Keratinocyte (primary cell): ENCODE data around the gene TIMM22. TPM values are rescaled to one million over a fixed set of nuclear protein-coding genes. Genes with fewer than 3 reads are reported as not detected.

ENCODE experiments used
- DNase-seq: peaks from one replicate; pipeline ENCODE4 v3.0.0-alpha.2; 2011; ENCODE audit warnings: low read depth, missing footprints, low spot score
- FAIRE-seq: peaks from 2 replicates; lab custom pipeline; 2011; peaks lifted over from hg19 to GRCh38; lab: Jason Lieb, UNC
- H2AFZ ChIP-seq: 2 replicates; pipeline ENCODE4 v1.6.0; 2012; ENCODE audit warnings: low read length, control low read depth, inconsistent platforms; ENCODE audit not compliant: control insufficient read depth
- H3K27ac ChIP-seq: 2 replicates; pipeline ENCODE4 v1.5.1; 2011; ENCODE audit warnings: low read length; ENCODE audit not compliant: control insufficient read depth, insufficient read depth
- H3K27me3 ChIP-seq: 3 replicates; pipeline ENCODE4 v1.6.0; 2011; ENCODE audit warnings: low read length; ENCODE audit not compliant: control insufficient read depth, insufficient read depth; ENCODE audit errors: extremely low read depth
- H3K36me3 ChIP-seq, 2 experiments: 2 replicates in 1 of 2; 3 replicates in 1 of 2; pipeline ENCODE4 v1.5.1; 2011; ENCODE audit warnings: low read length in 2 of 2, mild to moderate bottlenecking in 1 of 2; ENCODE audit not compliant: control insufficient read depth in 2 of 2, insufficient read depth in 2 of 2; ENCODE audit errors: extremely low read depth in 1 of 2
- H3K4me1 ChIP-seq: 3 replicates; pipeline ENCODE4 v1.5.1; 2011; ENCODE audit warnings: low read length; ENCODE audit not compliant: control insufficient read depth, insufficient read depth; ENCODE audit errors: extremely low read depth
- H3K4me2 ChIP-seq: 3 replicates; pipeline ENCODE4 v1.6.0; 2011; ENCODE audit warnings: low read depth, low read length; ENCODE audit not compliant: control insufficient read depth, insufficient read depth; ENCODE audit errors: extremely low read depth
- H3K4me3 ChIP-seq, 3 experiments: fragments of 200-600 bp in 1 of 3; sonication (generic) in 1 of 3; 2 replicates in 2 of 3; 3 replicates in 1 of 3; pipeline ENCODE4 v1.5.1; 2011 to 2016; ENCODE audit warnings: low read length in 3 of 3, mild to moderate bottlenecking in 3 of 3, control low read depth in 2 of 3, inconsistent platforms in 1 of 3, low read depth in 1 of 3, mixed read lengths in 1 of 3, mixed run types in 1 of 3, moderate library complexity in 1 of 3; ENCODE audit not compliant: control insufficient read depth in 2 of 3, insufficient read depth in 2 of 3; ENCODE audit errors: extremely low read depth in 1 of 3
- H3K79me2 ChIP-seq: 2 replicates; pipeline ENCODE4 v1.6.0; 2012; ENCODE audit warnings: low read length; ENCODE audit not compliant: control insufficient read depth, insufficient read depth
- H3K9ac ChIP-seq: 3 replicates; pipeline ENCODE4 v1.6.0; 2011; ENCODE audit warnings: low read length; ENCODE audit not compliant: control insufficient read depth, insufficient read depth; ENCODE audit errors: extremely low read depth
- H3K9me1 ChIP-seq: 3 replicates; pipeline ENCODE4 v1.6.0; 2011; ENCODE audit warnings: low read length; ENCODE audit not compliant: control insufficient read depth, insufficient read depth; ENCODE audit errors: extremely low read depth
- H3K9me3 ChIP-seq: 2 replicates; pipeline ENCODE4 v1.5.1; 2012; ENCODE audit warnings: low read depth, low read length; ENCODE audit not compliant: control insufficient read depth
- H4K20me1 ChIP-seq: 3 replicates; pipeline ENCODE4 v1.6.0; 2011; ENCODE audit warnings: low read length; ENCODE audit not compliant: control insufficient read depth, insufficient read depth; ENCODE audit errors: extremely low read depth
- CTCF ChIP-seq, 3 experiments: IDR thresholded peaks in 1 of 3; conservative IDR thresholded peaks in 1 of 3; optimal IDR thresholded peaks in 1 of 3; 2 replicates in 2 of 3; 3 replicates in 1 of 3; pipeline versions ENCODE3 to v1.5.1; 2011; ENCODE audit warnings: low read length in 3 of 3, mild to moderate bottlenecking in 3 of 3, moderate library complexity in 2 of 3, control low read depth in 1 of 3, inconsistent platforms in 1 of 3; ENCODE audit not compliant: insufficient read depth in 2 of 3; ENCODE audit errors: extremely low read depth in 1 of 3
- EZH2 ChIP-seq: IDR thresholded peaks from one replicate; pipeline ENCODE4 v1.6.1; 2012; ENCODE audit warnings: inconsistent platforms, mild to moderate bottlenecking, low read length, moderate library complexity
- dilution Hi-C: fragments of 300-500 bp; cut with MboI; formaldehyde crosslinking; loops from one replicate; pipeline ENCODE4 v1.7.0; 2020; ENCODE audit warnings: low sequenced_read_pairs; ENCODE audit not compliant: extremely low pct_ligation_motif_present
- polyA plus RNA-seq, 5 experiments: library from polyadenylated mRNA; depleted of rRNA in 3 of 5; stranded (reverse) in 3 of 5; stranded (forward) in 1 of 5; unstranded in 1 of 5; fragments of >200 nt; gene quantifications; 1 replicate in 1 of 5; 2 replicates in 3 of 5; 3 replicates in 1 of 5; pipeline versions ENCODE4 v1.2.1 to v1.2.3, GENCODE V29; 2011 to 2012; ENCODE audit warnings: missing spikeins in 2 of 5, low read depth in 1 of 5, low replicate concordance in 1 of 5

The TIMM22 gene
- polyA plus RNA-seq, 1 donor (not counting 4 experiments of a cell fraction or from before 2014, with no cell fraction given) = 14.4 TPM

GRCh38 chr17:1039123-1039507 is 42.2 kb downstream of the TIMM22 start:
- Histone ChIP-seq H3K27ac (no peak overlapping the region), H3K4me2 (no peak overlapping the region), H3K79me2 (no peaks in the 10 kb centered on the region), H3K36me3 (peaks cover 1 to 9% of the 10 kb centered on the region in 2 experiments), H3K9me1 (no peaks in the 10 kb centered on the region), H3K27me3 (no peaks in the 10 kb centered on the region), H3K9me3 (peaks cover 2% of the 10 kb centered on the region), H3K4me3 (no peak overlapping the region), H3K4me1 (no peaks in the 10 kb centered on the region), H2AFZ (peak overlapping the region; percentile 30), H4K20me1 (no peaks in the 10 kb centered on the region), H3K9ac (no peak overlapping the region)
- no peak for DNase-seq
- dilution Hi-C loops = no loop called here
- FAIRE-seq = no peak
- no peak for TF ChIP-seq EZH2
- TF ChIP-seq CTCF (optimal IDR thresholded peaks at IDR 0.05 in 1 of 3, IDR thresholded peaks at IDR 0.05 in 1 of 3, conservative IDR thresholded peaks at IDR 0.05 in 1 of 3; ENCODE audit: extremely low read depth in 1 of 3, insufficient read depth in 2 of 3, low read length in 3 of 3) = no peak

- H4K20me1 ChIP-seq = no peaks in the 10 kb centered on the region
- TF ChIP-seq CTCF (optimal IDR thresholded peaks at IDR 0.05 in 1 of 3, IDR thresholded peaks at IDR 0.05 in 1 of 3, conservative IDR thresholded peaks at IDR 0.05 in 1 of 3; ENCODE audit: extremely low read depth in 1 of 3, insufficient read depth in 2 of 3, low read length in 3 of 3) (no peak), EZH2 (no peak)
- no peak overlapping the region for H3K4me3 ChIP-seq
- peak overlapping the region; percentile 30 for H2AFZ ChIP-seq
- H3K27ac ChIP-seq = no peak overlapping the region
- no peaks in the 10 kb centered on the region for H3K27me3 ChIP-seq
- H3K9me1 ChIP-seq = no peaks in the 10 kb centered on the region
- dilution Hi-C loops = no loop called here
- no peaks in the 10 kb centered on the region for H3K79me2 ChIP-seq
- no peak overlapping the region for H3K9ac ChIP-seq
- FAIRE-seq (no peak), DNase-seq (no peak)
- H3K36me3 ChIP-seq = peaks cover 1 to 9% of the 10 kb centered on the region in 2 experiments
- H3K9me3 ChIP-seq = peaks cover 2% of the 10 kb centered on the region
- H3K4me1 ChIP-seq = no peaks in the 10 kb centered on the region
- H3K4me2 ChIP-seq = no peak overlapping the region
These were observed 42.7 kb downstream of the TIMM22 start for GRCh38 chr17:1039511-1040215.
